GM12878 (cell line): ENCODE results near the gene TBX15. TPM values are rescaled to one million over a fixed set of nuclear protein-coding genes. Genes with fewer than 3 reads are reported as not detected.

Experiments used
- ATAC-seq: fragments of 200-7000 bp; cut with Tn5 transposase; 3 replicates; pipeline ENCODE4 v1.9.1; 2020; ENCODE audit warnings: mild to moderate bottlenecking, moderate library complexity
- BruUV-seq: library from RNA; stranded (reverse); fragments of 400-500 nt; replicated peaks from 2 replicates; lab custom pipeline; 2021; lab: Mats Ljungman, UMichigan
- CTCF ChIA-PET: fragments of 300-600 bp; sonication (Branson Sonifier 250); formaldehyde crosslinking; extraction: SDS; loops from one replicate; lab custom pipeline; 2021; ENCODE audit warnings: inconsistent platforms; lab: Yijun Ruan, JAX
- POLR2A ChIA-PET: fragments of 350-600 bp; formaldehyde crosslinking; extraction: SDS; loops from one replicate; lab custom pipeline; 2021; ENCODE audit warnings: inconsistent platforms; lab: Charles Lee
- RAD21 ChIA-PET: fragments of 300-600 bp; sonication (Branson Sonifier 250); formaldehyde crosslinking; loops from one replicate; lab custom pipeline; 2023; ENCODE audit warnings: antibody characterized with exemption; ENCODE audit not compliant: unreplicated experiment; lab: Charles Lee
- SMC1A ChIA-PET: fragments of 300-600 bp; sonication (Branson Sonifier 250); formaldehyde crosslinking; loops from one replicate; lab custom pipeline; 2023; ENCODE audit not compliant: unreplicated experiment, uncharacterized antibody; lab: Charles Lee
- DNase-seq: peaks from one replicate; pipeline ENCODE4 v3.0.0-alpha.2; 2011; ENCODE audit warnings: low read depth, low spot score
- FAIRE-seq: peaks from 3 replicates; lab custom pipeline; 2011; peaks lifted over from hg19 to GRCh38; lab: Jason Lieb, UNC
- H2AFZ ChIP-seq: 2 replicates; pipeline ENCODE4 v1.6.0; 2011; ENCODE audit warnings: low read depth, low read length, control low read depth; ENCODE audit not compliant: control insufficient read depth
- H3K27ac ChIP-seq: 2 replicates; pipeline ENCODE4 v1.5.1; 2011; ENCODE audit warnings: control low read depth; ENCODE audit not compliant: control insufficient read depth, insufficient read depth
- H3K27me3 ChIP-seq, 2 experiments: replicated peaks in 1 of 2; 2 replicates each; pipeline versions ENCODE4 v1.6.0 to v1.6.1; 2011; ENCODE audit warnings: low read length in 1 of 2; ENCODE audit not compliant: control insufficient read depth in 2 of 2, insufficient read depth in 2 of 2
- H3K36me3 ChIP-seq, 2 experiments: 2 replicates each; pipeline ENCODE4 v1.5.1; 2011; ENCODE audit warnings: low read length in 1 of 2; ENCODE audit not compliant: control insufficient read depth in 2 of 2, insufficient read depth in 2 of 2
- H3K4me1 ChIP-seq: 2 replicates; pipeline ENCODE4 v1.6.1; 2011; ENCODE audit warnings: mild to moderate bottlenecking, low read length, moderate library complexity, mixed read lengths; ENCODE audit not compliant: control insufficient read depth, insufficient read depth
- H3K4me2 ChIP-seq: 2 replicates; pipeline ENCODE4 v1.6.0; 2011; ENCODE audit warnings: control low read depth; ENCODE audit not compliant: control insufficient read depth, insufficient read depth
- H3K4me3 ChIP-seq: fragments of 200-600 bp; sonication (generic); 2 replicates; pipeline ENCODE4 v1.5.1; 2016
- H3K79me2 ChIP-seq: 2 replicates; pipeline ENCODE4 v1.6.0; 2011; ENCODE audit warnings: low read length; ENCODE audit not compliant: control insufficient read depth, insufficient read depth
- H3K9ac ChIP-seq: 2 replicates; pipeline ENCODE4 v1.8.0; 2011; ENCODE audit warnings: low read length, control low read depth, mixed read lengths; ENCODE audit not compliant: control insufficient read depth, insufficient read depth
- H3K9me3 ChIP-seq: replicated peaks from 3 replicates; pipeline ENCODE4 v1.5.1; 2011; ENCODE audit warnings: mild to moderate bottlenecking, low read length; ENCODE audit not compliant: control insufficient read depth, insufficient read depth
- H4K20me1 ChIP-seq: 2 replicates; pipeline ENCODE4 v1.6.0; 2011; ENCODE audit not compliant: control insufficient read depth, insufficient read depth
- ETV6 ChIP-seq, 2 experiments: fragments of 450-650 bp in 1 of 2; IDR thresholded peaks in 1 of 2; conservative IDR thresholded peaks in 1 of 2; 2 replicates each; pipeline ENCODE4 v1.6.1; 2014; ENCODE audit warnings: antibody characterized with exemption in 1 of 2, borderline replicate concordance in 1 of 2, low read depth in 1 of 2, mild to moderate bottlenecking in 1 of 2, moderate library complexity in 1 of 2
- IKZF1 ChIP-seq: fragments of 450-650 bp; conservative IDR thresholded peaks from 2 replicates; pipeline ENCODE4 v1.6.1; 2017; ENCODE audit warnings: antibody characterized with exemption, mild to moderate bottlenecking
- IKZF2 ChIP-seq, 2 experiments: fragments of 450-650 bp; IDR thresholded peaks; 2 replicates each; pipeline ENCODE4 v1.6.1; 2017; ENCODE audit warnings: mild to moderate bottlenecking in 2 of 2, moderate library complexity in 2 of 2
- MTA2 ChIP-seq: fragments of 450-650 bp; IDR thresholded peaks from 2 replicates; pipeline ENCODE4 v1.6.1; 2016; ENCODE audit warnings: low read depth, mild to moderate bottlenecking, moderate library complexity
- NFYA ChIP-seq: IDR thresholded peaks from 2 replicates; pipeline ENCODE4 v1.6.1; 2011; ENCODE audit warnings: low read depth, mild to moderate bottlenecking, low read length, improper control_type of control experiment, borderline replicate concordance
- RBBP5 ChIP-seq: fragments of 200-600 bp; sonication (generic); conservative IDR thresholded peaks from 2 replicates; pipeline ENCODE4 v1.6.1; 2016
- SMARCA5 ChIP-seq: fragments of 450-650 bp; IDR thresholded peaks from 2 replicates; pipeline ENCODE4 v1.6.1; 2017; ENCODE audit warnings: mild to moderate bottlenecking
- WGBS: methylation state at CpG from one replicate; pipeline ENCODE4 v1.1.6; 2016; ENCODE audit warnings: low lambda C conversion rate; ENCODE audit not compliant: insufficient replicate concordance, insufficient coverage; ENCODE audit errors: missing lambda C conversion rate; 5-methylcytosine and 5-hydroxymethylcytosine counted together
- in situ Hi-C: fragments of 300-500 bp; cut with MboI; formaldehyde crosslinking; loops from 9 replicates; pipeline ENCODE4 v1.14.3; 2018; ENCODE audit warnings: mixed read lengths
- intact Hi-C: fragments of 100-400 bp; cut with micrococcal nuclease; formaldehyde crosslinking; loops from one replicate; pipeline ENCODE4 v1.14.2; 2022; ENCODE audit not compliant: unreplicated experiment
- polyA plus RNA-seq, 11 experiments: library from polyadenylated mRNA; depleted of rRNA in 4 of 11; unstranded in 6 of 11; stranded (reverse) in 5 of 11; fragments of >200 nt; fragmentation: Nextera tagmentation in 4 of 11; fragmentation: Illumina TruSeq in 1 of 11; extraction: Ambion mirVana in 4 of 11; extraction: Trizol in 1 of 11; gene quantifications; 1 replicate in 1 of 11; 2 replicates in 10 of 11; pipeline versions ENCODE4 v1.2.1 to v1.2.3, GENCODE V29; 2011 to 2016; ENCODE audit warnings: inconsistent platforms in 2 of 11, missing spikeins in 2 of 11, low read depth in 1 of 11
- total RNA-seq, 4 experiments: library from RNA; depleted of rRNA in 3 of 4; stranded (reverse); fragments of >200 nt in 3 of 4; fragmentation: Illumina TruSeq in 1 of 4; extraction: Trizol in 1 of 4; gene quantifications; 2 replicates each; pipeline versions ENCODE4 v1.2.1 to v1.2.3, GENCODE V29; 2013 to 2021
- TF ChIP-seq, protein P1 (sequence below): IDR thresholded peaks from 2 replicates; pipeline ENCODE4 v1.6.1; 2011; ENCODE audit warnings: borderline replicate concordance, low read depth, mild to moderate bottlenecking, moderate library complexity, mixed read lengths, low read length; ENCODE audit not compliant: insufficient read depth; ENCODE audit errors: extremely low read length

The TBX15 gene
- total and polyA plus RNA-seq, 10 of the 15 experiments (the other 5 are each of a cell fraction or from before 2014, with no cell fraction given) = 0.64 to 9.4 (median 0.99) TPM

GRCh38 chr1:118862755-118863154 lies 125.4 kb downstream of the TBX15 start:
- H4K20me1 ChIP-seq = no peaks in the 10 kb centered on the region
- no peaks in the 10 kb centered on the region for H3K9me3 ChIP-seq
- DNase-seq = no peak
- H3K27me3 ChIP-seq = no peaks in the 10 kb centered on the region
- in situ Hi-C loops (no loop called here), intact Hi-C loops (no loop called here)
- POLR2A ChIA-PET = no interaction called here
- CTCF ChIA-PET = interaction anchor here (1.1 to 1.2 kb wide), 2 partner anchors 14 to 45 kb away, joined by 3 to 4 read pairs; no protein-coding TSS in a partner anchor
- FAIRE-seq = no peak
- RAD21 ChIA-PET = interaction anchor here (1.5 kb wide), 1 partner anchor 23 kb away, joined by 3 read pairs; no protein-coding TSS in a partner anchor
- no peak overlapping the region for H3K4me2 ChIP-seq
- 42% methylated on average over 2 of the region's 2 CpGs for WGBS
- H3K4me3 ChIP-seq = no peak overlapping the region
- SMC1A ChIA-PET = no interaction called here
- no TSS peak for BruUV-seq
- no peaks in the 10 kb centered on the region for H3K79me2 ChIP-seq
- H3K36me3 ChIP-seq = no peaks in the 10 kb centered on the region
- TF ChIP-seq RBBP5 (no peak), MTA2 (0 out of 2 replicates have a peak, but pooled peaks have one; percentile 32), NFYA (no peak), SMARCA5 (no peak), ETV6 (conservative IDR thresholded peaks at IDR 0.05 in 1 of 2, IDR thresholded peaks at IDR 0.05 in 1 of 2; ENCODE audit: borderline replicate concordance in 1 of 2, low read depth in 1 of 2) (no peak), IKZF1 (peak; percentile 29; the same call in 1 of the 2 replicates), IKZF2 (IDR thresholded peaks at IDR 0.05) (peak in 1 of 2 experiments; percentile 15; a peak in 1 of 4 replicates)
- TF ChIP-seq, protein P1, sequence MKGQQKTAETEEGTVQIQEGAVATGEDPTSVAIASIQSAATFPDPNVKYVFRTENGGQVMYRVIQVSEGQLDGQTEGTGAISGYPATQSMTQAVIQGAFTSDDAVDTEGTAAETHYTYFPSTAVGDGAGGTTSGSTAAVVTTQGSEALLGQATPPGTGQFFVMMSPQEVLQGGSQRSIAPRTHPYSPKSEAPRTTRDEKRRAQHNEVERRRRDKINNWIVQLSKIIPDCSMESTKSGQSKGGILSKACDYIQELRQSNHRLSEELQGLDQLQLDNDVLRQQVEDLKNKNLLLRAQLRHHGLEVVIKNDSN = no peak
- H3K4me1 ChIP-seq = no peaks in the 10 kb centered on the region
- no peak overlapping the region for H3K27ac ChIP-seq
- H2AFZ ChIP-seq = no peak overlapping the region
- H3K9ac ChIP-seq = no peak overlapping the region
- ATAC-seq = peak; percentile 74
